GM23338 (cell line): ENCODE results near the gene RTN4RL1. TPM values are rescaled to one million over a fixed set of nuclear protein-coding genes. Genes with fewer than 3 reads are reported as not detected.

ENCODE experiments used
- ATAC-seq: fragments of 200-7000 bp; cut with Tn5 transposase; 3 replicates; pipeline ENCODE4 v1.9.1; 2020
- DNase-seq: peaks from one replicate; pipeline ENCODE4 v3.0.0-alpha.2; 2015; ENCODE audit warnings: low spot score
- H2AFZ ChIP-seq: fragments of 200-600 bp; sonication (generic); 2 replicates; pipeline ENCODE4 v1.8.0; 2016; ENCODE audit warnings: antibody characterized with exemption, mild to moderate bottlenecking, moderate library complexity
- H3F3A ChIP-seq: fragments of 200-600 bp; sonication (generic); replicated peaks from 2 replicates; pipeline ENCODE4 v1.8.0; 2017; ENCODE audit warnings: antibody characterized with exemption, mixed run types, low read depth
- H3K27ac ChIP-seq: fragments of 200-600 bp; sonication (generic); 2 replicates; pipeline ENCODE4 v1.6.1; 2016; ENCODE audit warnings: low read depth
- H3K27me3 ChIP-seq: fragments of 200-600 bp; sonication (generic); 2 replicates; pipeline ENCODE4 v1.8.0; 2016; ENCODE audit warnings: mild to moderate bottlenecking, mixed run types, moderate library complexity; ENCODE audit not compliant: insufficient read depth
- H3K36me3 ChIP-seq: fragments of 200-600 bp; sonication (generic); 2 replicates; pipeline ENCODE4 v1.8.0; 2016; ENCODE audit warnings: mild to moderate bottlenecking; ENCODE audit not compliant: insufficient read depth
- H3K4me1 ChIP-seq: fragments of 200-600 bp; sonication (generic); 2 replicates; pipeline ENCODE4 v1.8.0; 2016; ENCODE audit warnings: mild to moderate bottlenecking, moderate library complexity; ENCODE audit not compliant: insufficient read depth
- H3K4me2 ChIP-seq: fragments of 200-600 bp; sonication (generic); 2 replicates; pipeline ENCODE4 v1.7.1; 2017; ENCODE audit warnings: mixed run types
- H3K4me3 ChIP-seq: fragments of 200-600 bp; sonication (generic); 2 replicates; pipeline ENCODE4 v1.6.1; 2016; ENCODE audit warnings: mixed run types
- H3K79me2 ChIP-seq: fragments of 200-600 bp; sonication (generic); replicated peaks from 2 replicates; pipeline ENCODE4 v1.8.0; 2017; ENCODE audit warnings: mild to moderate bottlenecking; ENCODE audit not compliant: insufficient read depth
- H3K9me2 ChIP-seq: fragments of 200-600 bp; sonication (generic); 2 replicates; pipeline ENCODE4 v1.8.0; 2017; ENCODE audit not compliant: insufficient read depth
- H4K20me1 ChIP-seq: fragments of 200-600 bp; sonication (generic); replicated peaks from 2 replicates; pipeline ENCODE4 v1.8.0; 2017; ENCODE audit warnings: mild to moderate bottlenecking; ENCODE audit not compliant: insufficient read depth
- H3K27ac Mint-ChIP-seq: 2 replicates; pipeline ENCODE4 v1.8.0; 2020; ENCODE audit warnings: inconsistent platforms, mild to moderate bottlenecking, moderate library complexity, mixed read lengths
- H3K27me3 Mint-ChIP-seq: 3 replicates; pipeline ENCODE4 v1.8.0; 2022; ENCODE audit warnings: low read depth, mild to moderate bottlenecking, moderate library complexity, mixed read lengths, inconsistent platforms; ENCODE audit not compliant: insufficient read depth, poor library complexity
- H3K36me3 Mint-ChIP-seq: 3 replicates; pipeline ENCODE4 v1.8.0; 2021; ENCODE audit warnings: low read depth, mild to moderate bottlenecking, inconsistent platforms, moderate library complexity, mixed read lengths
- H3K4me1 Mint-ChIP-seq: 3 replicates; pipeline ENCODE4 v1.8.0; 2020; ENCODE audit warnings: mild to moderate bottlenecking, inconsistent platforms, mixed read lengths
- H3K4me3 Mint-ChIP-seq: 3 replicates; pipeline ENCODE4 v1.8.0; 2021; ENCODE audit warnings: moderate library complexity, mild to moderate bottlenecking, inconsistent platforms, mixed read lengths
- H3K9me3 Mint-ChIP-seq: 3 replicates; pipeline ENCODE4 v1.8.0; 2020; ENCODE audit warnings: moderate library complexity, mild to moderate bottlenecking, inconsistent platforms, mixed read lengths
- polyA plus RNA-seq: library from polyadenylated mRNA; unstranded; fragments of >200 nt; fragmentation: Nextera tagmentation; extraction: Ambion mirVana; gene quantifications from 2 replicates; pipeline ENCODE4 v1.2.1, GENCODE V29; 2016
- total RNA-seq: library from RNA; depleted of rRNA; stranded (reverse); fragments of >200 nt; shearing (Covaris generic); gene quantifications from 2 replicates; pipeline ENCODE4 v1.2.3, GENCODE V29; 2014
- TF ChIP-seq, protein P1 (sequence below): fragments of 250-450 bp; sonication (Bioruptor Pico); IDR thresholded peaks from 2 replicates; pipeline ENCODE4 v1.5.0; 2020; ENCODE audit warnings: mild to moderate bottlenecking, moderate library complexity
- TF ChIP-seq, protein P2 (sequence below), 2 experiments: fragments of 200-600 bp in 1 of 2; sonication (generic) in 1 of 2; conservative IDR thresholded peaks; 2 replicates each; pipeline versions ENCODE4 v1.5.1 to v1.6.1; 2016 to 2017; ENCODE audit warnings: antibody characterized with exemption in 2 of 2, low read depth in 2 of 2, mild to moderate bottlenecking in 2 of 2, moderate library complexity in 1 of 2

Gene RTN4RL1
- total and polyA plus RNA-seq, 2 experiments from 2014 or later = 0.17 TPM; not detected in 1

DNA sequence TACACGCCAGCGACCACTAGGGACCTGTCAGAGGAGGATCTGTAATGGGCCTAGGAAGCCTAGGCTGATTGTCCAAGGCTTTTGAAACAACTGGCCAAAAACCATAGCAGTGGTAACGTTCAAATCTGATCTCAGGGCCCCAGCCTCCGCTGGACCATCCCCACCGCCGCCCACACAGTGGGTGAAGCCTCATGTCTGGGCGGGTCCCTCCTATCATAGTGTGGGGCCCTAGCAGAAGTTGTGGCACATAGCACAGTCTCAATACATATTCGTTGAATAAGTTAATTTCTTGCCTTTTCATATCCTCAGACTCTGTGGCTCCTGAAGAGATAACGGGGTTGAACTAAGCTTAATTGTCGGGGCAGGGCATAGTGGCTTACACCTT is 5.6 kb upstream of the RTN4RL1 start:
- Histone ChIP-seq H3K4me1 (peaks cover 3% of the 10 kb centered on the region; the same call in 1 of the 2 replicates), H3K4me2 (peak overlapping the region; percentile 98), H2AFZ (no peak overlapping the region), H3K79me2 (no peaks in the 10 kb centered on the region), H3K36me3 (no peaks in the 10 kb centered on the region), H3K27me3 (peaks cover 40% of the 10 kb centered on the region), H3K4me3 (peak overlapping the region; percentile 95), H4K20me1 (peaks cover 5% of the 10 kb centered on the region), H3K9me2 (no peaks in the 10 kb centered on the region), H3K27ac (no peak overlapping the region), H3F3A (0 out of 2 replicates have a peak, but pooled peaks cover 4% of the 10 kb centered on the region)
- no peak for DNase-seq
- peaks cover 4% of the 10 kb centered on the region for H3K4me1 Mint-ChIP-seq
- peak overlapping the region; percentile 98 for H3K4me3 Mint-ChIP-seq
- ATAC-seq = no peak
- TF ChIP-seq, protein P1, sequence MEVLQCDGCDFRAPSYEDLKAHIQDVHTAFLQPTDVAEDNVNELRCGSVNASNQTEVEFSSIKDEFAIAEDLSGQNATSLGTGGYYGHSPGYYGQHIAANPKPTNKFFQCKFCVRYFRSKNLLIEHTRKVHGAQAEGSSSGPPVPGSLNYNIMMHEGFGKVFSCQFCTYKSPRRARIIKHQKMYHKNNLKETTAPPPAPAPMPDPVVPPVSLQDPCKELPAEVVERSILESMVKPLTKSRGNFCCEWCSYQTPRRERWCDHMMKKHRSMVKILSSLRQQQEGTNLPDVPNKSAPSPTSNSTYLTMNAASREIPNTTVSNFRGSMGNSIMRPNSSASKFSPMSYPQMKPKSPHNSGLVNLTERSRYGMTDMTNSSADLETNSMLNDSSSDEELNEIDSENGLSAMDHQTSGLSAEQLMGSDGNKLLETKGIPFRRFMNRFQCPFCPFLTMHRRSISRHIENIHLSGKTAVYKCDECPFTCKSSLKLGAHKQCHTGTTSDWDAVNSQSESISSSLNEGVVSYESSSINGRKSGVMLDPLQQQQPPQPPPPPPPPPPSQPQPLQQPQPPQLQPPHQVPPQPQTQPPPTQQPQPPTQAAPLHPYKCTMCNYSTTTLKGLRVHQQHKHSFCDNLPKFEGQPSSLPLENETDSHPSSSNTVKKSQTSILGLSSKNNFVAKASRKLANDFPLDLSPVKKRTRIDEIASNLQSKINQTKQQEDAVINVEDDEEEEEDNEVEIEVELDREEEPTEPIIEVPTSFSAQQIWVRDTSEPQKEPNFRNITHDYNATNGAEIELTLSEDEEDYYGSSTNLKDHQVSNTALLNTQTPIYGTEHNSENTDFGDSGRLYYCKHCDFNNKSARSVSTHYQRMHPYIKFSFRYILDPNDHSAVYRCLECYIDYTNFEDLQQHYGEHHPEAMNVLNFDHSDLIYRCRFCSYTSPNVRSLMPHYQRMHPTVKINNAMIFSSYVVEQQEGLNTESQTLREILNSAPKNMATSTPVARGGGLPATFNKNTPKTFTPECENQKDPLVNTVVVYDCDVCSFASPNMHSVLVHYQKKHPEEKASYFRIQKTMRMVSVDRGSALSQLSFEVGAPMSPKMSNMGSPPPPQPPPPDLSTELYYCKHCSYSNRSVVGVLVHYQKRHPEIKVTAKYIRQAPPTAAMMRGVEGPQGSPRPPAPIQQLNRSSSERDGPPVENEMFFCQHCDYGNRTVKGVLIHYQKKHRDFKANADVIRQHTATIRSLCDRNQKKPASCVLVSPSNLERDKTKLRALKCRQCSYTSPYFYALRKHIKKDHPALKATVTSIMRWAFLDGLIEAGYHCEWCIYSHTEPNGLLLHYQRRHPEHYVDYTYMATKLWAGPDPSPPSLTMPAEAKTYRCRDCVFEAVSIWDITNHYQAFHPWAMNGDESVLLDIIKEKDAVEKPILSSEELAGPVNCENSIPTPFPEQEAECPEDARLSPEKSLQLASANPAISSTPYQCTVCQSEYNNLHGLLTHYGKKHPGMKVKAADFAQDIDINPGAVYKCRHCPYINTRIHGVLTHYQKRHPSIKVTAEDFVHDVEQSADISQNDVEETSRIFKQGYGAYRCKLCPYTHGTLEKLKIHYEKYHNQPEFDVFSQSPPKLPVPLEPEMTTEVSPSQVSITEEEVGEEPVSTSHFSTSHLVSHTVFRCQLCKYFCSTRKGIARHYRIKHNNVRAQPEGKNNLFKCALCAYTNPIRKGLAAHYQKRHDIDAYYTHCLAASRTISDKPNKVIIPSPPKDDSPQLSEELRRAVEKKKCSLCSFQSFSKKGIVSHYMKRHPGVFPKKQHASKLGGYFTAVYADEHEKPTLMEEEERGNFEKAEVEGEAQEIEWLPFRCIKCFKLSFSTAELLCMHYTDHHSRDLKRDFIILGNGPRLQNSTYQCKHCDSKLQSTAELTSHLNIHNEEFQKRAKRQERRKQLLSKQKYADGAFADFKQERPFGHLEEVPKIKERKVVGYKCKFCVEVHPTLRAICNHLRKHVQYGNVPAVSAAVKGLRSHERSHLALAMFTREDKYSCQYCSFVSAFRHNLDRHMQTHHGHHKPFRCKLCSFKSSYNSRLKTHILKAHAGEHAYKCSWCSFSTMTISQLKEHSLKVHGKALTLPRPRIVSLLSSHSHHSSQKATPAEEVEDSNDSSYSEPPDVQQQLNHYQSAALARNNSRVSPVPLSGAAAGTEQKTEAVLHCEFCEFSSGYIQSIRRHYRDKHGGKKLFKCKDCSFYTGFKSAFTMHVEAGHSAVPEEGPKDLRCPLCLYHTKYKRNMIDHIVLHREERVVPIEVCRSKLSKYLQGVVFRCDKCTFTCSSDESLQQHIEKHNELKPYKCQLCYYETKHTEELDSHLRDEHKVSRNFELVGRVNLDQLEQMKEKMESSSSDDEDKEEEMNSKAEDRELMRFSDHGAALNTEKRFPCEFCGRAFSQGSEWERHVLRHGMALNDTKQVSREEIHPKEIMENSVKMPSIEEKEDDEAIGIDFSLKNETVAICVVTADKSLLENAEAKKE (CRISPR knock-in tag) = no peak
- TF ChIP-seq, protein P2, sequence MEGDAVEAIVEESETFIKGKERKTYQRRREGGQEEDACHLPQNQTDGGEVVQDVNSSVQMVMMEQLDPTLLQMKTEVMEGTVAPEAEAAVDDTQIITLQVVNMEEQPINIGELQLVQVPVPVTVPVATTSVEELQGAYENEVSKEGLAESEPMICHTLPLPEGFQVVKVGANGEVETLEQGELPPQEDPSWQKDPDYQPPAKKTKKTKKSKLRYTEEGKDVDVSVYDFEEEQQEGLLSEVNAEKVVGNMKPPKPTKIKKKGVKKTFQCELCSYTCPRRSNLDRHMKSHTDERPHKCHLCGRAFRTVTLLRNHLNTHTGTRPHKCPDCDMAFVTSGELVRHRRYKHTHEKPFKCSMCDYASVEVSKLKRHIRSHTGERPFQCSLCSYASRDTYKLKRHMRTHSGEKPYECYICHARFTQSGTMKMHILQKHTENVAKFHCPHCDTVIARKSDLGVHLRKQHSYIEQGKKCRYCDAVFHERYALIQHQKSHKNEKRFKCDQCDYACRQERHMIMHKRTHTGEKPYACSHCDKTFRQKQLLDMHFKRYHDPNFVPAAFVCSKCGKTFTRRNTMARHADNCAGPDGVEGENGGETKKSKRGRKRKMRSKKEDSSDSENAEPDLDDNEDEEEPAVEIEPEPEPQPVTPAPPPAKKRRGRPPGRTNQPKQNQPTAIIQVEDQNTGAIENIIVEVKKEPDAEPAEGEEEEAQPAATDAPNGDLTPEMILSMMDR (conservative IDR thresholded peaks at IDR 0.05; ENCODE audit: low read depth in 2 of 2) = peak; percentile 60 to 75
- H3K36me3 Mint-ChIP-seq = no peaks in the 10 kb centered on the region; the same call in 2 of the 3 replicates
- H3K27me3 Mint-ChIP-seq = peaks cover 42% of the 10 kb centered on the region
- H3K9me3 Mint-ChIP-seq = no peaks in the 10 kb centered on the region
- H3K27ac Mint-ChIP-seq = peak overlapping the region; percentile 20; the same call in 1 of the 2 replicates
